CD4-positive, alpha-beta T cell treated with Interleukin-6 for 4 hours (primary cell): ENCODE measurements around the gene AKAP12.

Experiments used
- DNase-seq: peaks from one replicate; pipeline ENCODE4 v3.0.0-alpha.2; 2020; ENCODE audit warnings: mixed read lengths

AKAP12 gene

DNA sequence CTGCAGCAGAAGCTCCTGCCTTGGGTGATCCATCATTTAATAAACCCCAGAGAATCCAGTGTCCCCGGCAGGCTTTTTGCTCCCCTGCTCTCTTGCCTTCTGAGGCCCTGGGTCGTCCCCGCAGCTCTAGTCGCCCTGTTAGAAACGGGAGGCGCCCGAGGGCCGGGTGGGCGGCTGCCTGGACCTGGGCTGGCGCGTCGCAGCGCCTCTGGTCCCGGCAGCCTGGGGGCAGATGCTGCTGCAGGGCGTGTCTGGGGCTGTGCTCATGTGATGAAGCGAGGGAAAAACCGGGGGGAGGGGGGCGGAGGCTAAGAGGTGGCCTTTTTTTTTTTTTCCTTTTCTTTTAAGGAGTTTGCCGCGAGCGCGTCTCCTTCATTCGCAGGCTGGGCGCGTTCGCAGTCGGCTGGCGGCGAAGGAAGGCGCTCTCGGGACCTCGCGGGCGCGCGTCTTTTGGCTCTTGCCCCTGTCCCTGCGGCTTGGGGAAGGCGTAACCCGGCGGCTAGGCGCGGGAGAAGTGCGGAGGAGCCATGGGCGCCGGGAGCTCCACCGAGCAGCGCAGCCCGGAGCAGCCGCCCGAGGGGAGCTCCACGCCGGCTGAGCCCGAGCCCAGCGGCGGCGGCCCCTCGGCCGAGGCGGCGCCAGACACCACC is 394 bp downstream of the AKAP12 start:
- DNase-seq, result no peak

DNA sequence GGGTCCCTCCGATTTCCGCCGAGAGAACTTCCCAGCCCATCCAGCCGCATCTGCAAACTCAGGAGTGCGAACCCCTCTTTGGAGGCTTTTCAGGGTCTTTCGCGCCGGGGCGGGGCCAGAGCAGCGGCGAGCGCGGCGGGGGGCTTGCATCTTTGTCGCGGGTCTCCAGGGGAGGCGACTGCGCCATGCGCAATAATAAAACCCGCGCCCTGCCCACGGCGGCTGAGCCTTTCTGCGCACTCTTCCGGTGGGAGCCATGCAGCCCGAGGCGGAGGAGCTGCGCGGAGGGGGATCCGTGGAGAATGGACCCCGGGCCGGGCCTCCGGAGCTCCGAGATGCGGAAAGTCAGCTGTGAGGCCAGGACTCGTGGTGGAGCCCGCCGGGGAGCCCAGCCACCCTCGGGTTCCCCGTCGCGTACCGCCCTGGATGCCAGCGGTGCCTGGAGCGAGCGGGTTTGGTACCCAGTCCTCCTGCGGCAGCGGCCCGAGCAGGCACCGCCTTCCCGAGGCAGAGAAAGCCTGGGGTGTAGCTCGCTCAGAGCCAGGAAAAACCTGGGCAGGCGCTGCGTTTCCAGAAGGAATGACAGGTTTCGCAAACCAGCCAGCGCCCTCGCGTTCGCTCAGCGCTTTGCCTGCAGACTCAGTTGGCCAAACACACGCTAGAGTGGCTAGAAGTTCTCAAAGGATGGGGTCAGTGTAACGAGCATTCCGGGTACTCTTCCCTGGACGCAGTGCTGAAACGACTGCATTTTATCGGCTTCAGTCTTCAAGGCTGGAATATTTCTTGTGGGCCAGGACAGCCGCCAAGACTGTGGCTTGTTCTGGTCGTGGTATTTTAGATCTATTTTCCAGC is 1.2 kb downstream of the AKAP12 start:
- DNase-seq, result no peak

DNA sequence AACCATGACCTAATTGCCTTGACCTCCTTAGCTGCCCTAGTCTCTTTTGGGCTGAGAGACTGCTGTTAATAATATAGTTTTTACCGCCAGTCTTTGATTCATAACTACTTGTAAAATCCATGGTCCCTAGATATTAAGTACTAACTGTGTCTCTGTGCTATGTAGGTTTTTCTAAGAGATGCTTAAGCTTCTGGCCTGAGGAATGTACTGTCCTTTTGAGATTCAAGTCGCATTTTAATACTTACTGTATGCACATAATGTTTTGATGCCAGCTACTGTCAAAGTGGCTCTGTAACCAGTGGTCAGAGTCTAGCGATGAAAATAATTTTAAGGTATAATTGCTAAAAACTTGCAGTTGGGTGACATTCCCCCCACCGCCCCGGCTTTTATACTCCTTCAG is 2.1 kb downstream of the AKAP12 start:
- DNase-seq, result no peak

DNA sequence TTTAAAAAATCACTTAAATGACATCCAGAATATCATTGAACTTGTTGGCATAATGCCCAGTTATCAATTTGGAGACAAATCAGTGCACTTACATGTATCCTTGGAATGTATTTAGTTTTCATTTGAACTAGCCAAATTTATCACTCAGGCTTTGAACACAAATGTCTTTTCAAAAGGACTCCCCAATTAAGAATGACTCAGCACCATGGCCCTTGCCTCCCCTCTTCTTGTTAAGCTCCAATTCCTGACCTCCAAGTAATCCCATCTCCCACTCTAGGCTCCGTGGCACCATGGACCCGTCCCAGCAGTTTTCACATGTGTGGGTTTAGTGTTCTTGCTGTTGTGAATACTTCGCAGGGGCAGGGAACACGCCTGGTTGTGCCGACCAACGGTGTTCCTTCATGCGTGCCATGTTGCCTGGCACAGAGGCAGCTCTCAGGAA is 2.7 kb downstream of the AKAP12 start:
- no peak for DNase-seq

DNA sequence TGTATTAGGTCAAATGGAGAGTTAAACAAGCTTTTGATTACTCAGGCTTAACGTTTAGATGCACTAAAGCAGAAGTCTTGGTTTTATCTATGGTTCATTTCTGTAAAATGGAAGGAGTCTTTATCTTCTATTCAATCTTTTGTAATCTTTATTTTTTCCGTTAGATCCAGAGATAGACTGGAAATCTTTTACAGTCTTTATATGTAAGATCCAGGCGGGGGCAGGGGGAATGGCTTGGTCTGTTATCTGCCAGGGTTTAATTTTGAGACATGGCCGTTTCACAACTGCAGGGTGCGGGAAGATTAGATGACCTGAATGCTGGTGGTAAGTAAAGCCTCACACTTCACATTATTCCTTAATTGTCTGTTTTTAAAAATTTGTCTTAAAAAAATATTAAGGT is 3.7 kb downstream of the AKAP12 start:
- no peak for DNase-seq

DNA sequence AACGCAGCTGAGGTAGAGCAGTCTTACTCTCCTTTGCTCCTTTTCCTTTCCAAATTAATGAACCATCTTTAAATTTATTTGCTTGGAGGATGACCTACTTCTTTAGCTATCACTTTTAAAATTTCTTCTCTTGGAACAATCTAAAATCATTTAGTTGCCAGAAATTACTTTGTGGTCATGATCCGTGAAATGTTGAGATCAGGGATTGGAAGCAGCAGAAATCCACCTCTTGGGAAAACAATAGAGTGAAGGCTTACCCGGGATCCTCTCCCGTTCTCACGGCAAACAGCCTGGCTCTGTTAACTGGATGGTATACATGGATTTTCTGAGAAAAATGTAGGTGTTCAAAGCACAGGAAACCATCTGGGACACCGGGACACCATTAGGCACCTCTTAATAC is 7.7 kb downstream of the AKAP12 start:
- no peak for DNase-seq

DNA sequence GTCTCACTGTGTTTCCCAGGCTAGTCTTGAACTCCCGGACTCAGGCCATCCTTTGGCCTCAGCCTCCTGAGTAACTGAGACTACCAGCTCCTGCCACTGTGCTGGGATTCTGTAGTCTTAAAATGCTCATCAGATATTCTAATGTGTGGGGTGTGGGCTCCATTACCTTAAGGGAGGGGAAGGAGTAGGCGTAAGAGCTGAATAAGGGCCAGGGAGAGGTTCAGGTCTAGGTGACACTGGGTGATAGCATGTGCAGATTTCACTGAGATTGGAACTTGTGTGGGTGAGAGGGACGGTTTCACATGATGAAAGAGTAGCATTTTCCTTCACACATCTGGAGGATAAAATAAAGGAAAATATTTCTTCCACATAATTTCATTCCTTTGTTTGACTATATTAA is 8.5 kb downstream of the AKAP12 start:
- no peak for DNase-seq

DNA sequence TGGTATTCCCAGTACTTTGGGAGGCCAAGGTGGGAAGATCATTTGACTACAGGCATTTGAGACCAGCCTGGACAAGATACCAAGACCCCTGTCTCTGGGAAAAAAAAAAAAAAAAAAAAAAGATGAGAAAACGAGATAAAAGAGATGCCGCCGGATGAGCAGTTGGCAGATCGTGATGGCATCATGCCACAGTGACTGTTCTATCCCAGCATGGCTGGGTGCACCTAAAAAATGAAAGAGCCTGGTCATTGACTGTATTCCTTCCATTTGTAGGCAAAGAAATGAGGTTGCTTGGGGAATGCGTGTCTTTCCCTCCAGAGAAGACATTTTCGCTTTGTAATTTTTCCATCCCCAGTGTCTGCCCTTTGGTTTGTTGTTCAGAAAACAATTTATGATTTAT is 12.9 kb downstream of the AKAP12 start:
- no peak for DNase-seq

DNA sequence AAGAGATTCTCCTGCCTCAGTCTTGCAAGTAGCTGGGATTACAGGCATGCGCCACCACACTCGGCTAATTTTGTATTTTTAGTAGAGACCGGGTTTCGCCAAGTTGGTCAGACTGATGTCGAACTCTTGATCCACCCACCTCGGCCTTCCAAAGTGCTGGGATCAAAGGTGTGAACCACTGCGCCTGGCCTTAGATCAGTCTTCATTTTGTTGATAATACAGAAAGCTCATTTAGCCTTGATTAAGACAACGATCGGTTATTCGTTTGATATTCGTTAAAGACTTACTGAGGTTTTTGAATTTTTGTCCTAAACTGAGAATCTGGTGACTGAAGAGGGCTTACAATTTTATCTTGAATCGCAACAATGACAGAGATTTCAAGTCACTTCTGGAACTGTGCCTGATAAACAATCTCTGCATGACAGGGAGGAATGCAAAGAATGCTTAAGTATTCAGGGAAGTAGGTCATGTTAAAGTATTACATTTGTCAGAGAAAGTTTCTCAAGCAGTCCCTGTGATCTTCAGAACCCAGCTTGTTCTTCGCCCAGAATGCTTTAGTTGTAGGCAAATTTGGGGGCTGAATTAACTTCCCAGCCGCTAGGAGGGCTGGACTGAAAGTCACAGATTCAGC is 14.8 kb downstream of the AKAP12 start:
- DNase-seq, result no peak

DNA sequence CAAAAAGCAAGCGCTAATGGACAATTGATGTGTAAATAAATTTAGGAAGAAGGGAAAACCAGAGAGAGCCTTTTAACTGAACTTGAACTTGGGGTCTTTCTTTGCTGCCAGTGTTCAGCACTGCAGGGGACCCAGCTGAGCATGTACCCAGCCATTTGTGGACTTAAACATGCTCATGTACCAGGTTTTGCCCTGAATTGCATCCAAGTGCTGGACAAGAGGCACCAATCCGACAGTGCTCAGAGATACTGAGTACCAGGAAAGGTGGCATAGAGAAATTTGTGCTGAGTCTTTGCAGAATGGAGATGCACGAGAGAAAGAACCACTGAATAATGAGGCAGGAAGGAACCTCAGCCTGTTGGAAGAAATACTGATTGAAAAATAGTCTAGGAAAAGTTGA is 16.0 kb downstream of the AKAP12 start:
- no peak for DNase-seq

DNA sequence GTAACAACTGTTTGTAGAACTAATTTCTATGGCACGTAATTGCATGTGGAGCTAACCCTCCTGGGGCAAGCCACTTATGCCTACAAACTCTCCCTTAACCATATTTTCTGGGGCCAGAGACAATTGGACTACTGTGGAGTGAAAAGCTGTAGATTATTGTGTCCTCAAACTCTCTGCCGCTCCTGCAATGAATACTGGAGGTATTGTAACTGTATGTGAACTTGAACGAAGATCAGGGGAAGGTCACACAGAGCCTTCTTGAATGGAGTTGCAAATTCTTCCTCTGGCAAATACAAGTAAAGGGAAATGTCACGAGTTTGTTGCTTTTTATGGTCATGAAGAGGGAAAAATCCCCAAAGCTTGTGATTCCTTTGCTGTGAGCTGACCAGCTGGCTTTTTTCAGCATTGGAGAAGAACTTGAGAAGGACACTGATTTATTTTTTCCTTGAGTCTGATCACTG is 18.2 kb downstream of the AKAP12 start:
- no peak for DNase-seq

DNA sequence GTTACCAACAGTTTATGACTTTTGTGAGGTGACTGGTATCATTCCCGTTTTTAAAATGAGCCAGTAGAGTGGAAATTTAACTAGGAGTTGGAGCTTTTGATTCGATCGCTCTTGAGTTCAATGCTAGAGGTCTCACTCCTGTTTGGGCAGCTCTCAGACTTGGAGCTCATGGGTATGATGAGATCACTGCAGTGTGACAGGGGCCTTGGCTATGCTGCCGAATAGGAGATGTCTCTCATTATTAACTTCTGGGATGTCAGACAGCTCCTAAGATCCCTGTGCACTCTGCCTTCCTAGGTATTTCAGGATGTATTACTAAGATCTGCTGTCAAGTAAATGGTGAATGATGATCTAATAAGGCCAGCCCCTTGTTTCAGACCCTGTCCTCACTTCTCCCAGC is 20.4 kb downstream of the AKAP12 start:
- DNase-seq, result no peak

DNA sequence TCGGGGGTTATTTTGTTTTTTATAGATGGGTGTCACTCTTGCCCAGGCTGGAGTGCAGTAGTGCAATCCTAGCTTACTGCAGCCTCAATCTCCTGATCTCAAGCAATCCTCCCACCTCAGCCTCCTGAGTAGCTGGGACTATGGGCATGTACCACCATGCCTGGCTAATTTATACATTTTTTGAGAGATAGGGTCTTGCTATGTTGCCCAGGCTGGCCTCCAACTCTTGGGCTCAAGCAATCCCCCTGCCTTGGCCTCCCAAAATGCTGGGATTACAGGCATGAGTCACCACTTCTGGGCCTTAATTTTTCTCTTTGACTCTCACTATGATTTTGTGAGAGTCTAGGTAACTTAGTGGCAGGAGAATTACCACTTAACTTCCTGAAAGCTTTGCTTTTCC is 23.3 kb downstream of the AKAP12 start:
- DNase-seq, result no peak

DNA sequence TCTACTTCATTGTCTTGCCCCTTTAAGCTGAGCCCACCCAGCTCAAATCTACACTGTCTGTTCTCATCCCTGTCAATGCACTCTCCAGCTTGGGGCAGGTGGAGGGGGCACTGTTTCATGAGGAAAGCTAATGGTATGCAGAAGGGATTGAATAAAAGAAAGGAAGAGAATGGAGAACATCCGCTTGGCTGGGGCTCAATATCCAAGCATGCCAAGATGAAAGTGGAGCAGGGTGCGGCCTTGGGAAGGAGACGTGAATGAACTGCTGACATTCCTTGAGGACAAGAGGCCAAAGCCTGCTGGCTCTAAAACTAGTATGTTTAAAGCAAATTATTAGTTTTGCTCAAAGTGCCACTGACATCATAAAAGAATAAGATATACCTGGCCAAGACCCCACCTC is 24.2 kb downstream of the AKAP12 start:
- DNase-seq, result no peak

DNA sequence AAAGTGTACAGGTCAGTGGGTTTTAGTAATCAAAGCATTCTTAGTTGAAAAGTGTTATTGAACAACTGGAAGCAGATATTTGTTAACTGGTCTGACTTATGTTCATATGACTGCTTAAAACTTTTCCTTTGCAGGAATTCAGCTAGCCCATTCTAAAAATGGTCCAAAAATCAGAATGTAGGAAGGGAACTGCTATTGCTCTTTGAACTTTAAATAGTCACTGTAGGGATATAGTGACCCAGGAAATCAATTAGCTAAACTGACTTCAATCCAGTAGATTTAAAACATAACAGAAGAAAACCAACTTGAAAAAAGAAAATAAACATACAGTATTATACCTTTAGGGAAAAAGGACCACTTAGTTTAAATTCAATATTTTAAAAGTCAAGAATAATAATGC is 25.5 kb downstream of the AKAP12 start:
- no peak for DNase-seq

DNA sequence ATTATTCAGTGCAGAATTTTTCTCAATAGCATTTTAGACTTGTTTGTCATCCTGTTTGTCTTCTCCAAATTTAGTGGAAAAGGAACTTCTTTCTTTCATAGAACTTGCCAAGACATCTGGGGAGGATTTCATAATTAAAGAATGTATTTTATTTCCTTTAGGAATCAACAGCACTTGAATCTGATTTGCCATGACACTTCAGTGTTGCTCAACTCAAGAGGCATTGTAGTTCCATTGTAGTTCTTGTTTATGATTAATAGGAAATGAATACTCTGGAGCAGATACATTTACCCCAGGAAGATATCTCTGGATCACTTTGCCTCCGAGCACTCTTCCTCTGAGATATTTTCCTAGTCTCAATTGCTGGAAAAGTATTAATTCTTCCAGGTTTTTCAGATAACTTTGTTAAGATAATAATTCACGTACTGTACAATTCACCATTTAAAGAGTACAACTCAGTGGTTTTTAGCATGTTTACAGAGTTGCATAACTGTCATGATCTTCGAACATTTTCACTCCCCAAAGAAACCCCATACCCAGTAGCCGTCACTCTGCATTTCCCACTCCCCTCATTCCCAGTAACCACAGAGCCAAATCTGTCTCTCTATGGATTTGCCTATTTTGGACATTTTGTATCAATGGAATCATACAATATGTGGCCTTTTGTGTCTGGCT is 29.7 kb downstream of the AKAP12 start:
- no peak for DNase-seq

DNA sequence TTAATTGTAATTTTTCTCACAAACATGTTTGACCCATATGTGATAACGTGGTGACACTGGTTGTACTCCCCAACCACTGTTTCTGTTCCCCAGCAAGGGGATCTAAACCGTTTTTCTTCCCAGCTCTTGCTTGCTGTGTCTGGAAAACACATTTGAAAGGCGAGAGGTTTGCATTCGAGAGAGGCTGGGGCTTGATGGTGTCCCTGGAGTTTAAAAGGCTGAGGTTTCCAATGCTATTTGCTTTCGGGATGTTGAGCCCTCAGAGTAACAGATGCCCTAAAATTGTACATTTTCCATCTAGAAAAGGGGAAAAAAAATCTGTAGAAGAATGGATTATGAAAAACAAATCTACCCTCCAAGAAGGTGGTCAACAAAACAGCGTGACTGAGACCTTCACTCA is 35.4 kb downstream of the AKAP12 start:
- no peak for DNase-seq

DNA sequence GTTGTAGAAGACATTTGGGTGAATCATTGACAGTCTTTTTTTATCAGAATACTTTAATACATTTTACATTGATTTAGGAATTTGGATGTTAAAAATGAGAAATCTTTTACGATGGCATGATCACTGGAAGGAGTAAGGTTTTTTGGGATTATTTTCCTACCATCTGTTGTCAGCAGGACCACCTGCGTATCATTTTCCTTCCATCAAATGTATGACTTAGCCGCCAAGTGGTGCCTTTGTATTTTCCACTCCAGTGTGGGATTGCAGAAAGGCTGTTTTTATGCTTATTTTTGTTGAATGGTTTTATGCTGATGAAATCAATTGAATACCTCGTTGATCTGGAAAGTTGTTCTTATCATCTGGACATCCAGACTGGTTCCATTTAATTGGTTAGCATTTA is 35.8 kb downstream of the AKAP12 start:
- no peak for DNase-seq

DNA sequence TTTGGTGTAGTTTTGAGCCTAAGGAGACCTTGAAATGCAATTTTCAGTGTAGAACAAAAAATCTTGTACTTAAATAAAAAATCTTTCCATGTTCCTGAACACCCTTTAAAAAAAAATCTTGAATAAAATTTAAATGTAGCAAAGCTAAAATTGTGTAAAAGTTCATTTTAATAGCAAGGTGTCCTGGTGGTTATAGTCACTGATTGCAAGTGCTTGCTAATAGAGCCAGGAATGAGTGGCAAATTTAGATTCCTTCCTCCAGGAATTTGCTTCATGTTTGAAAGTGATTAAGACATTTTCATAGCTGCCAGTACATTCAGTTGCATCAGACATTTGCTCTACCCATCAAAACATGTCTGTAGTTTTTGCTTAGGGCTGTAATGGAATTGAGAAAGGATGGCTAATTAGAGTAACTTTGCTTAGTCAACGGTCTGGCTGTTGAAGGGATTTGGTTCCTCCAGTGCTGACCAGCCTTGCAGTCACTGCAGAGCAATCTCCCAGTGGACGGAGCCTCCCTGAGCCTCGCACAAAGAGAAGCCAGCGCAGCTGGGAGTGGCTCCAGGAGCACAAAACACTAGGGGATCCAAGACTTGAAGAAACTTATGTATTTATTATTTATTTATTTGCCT is 36.5 kb downstream of the AKAP12 start:
- DNase-seq, result no peak

DNA sequence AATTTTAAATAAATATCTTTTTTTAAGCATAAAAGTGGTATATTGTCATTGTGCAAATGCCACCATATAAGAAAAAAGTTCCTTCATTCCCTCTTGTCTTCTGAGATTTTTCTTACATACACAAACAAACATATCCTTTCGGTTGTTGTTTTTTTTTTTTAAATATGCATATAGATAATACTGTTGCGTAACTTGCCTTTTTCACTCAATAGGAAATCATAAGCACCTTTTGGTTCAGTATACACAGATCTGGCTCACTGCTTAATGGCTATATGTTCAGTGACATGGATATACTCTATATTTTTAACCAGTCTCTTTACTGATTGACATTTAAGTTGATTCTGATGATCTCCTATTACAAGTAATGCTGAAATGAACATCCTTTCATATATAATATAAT is 40.1 kb downstream of the AKAP12 start:
- no peak for DNase-seq

DNA sequence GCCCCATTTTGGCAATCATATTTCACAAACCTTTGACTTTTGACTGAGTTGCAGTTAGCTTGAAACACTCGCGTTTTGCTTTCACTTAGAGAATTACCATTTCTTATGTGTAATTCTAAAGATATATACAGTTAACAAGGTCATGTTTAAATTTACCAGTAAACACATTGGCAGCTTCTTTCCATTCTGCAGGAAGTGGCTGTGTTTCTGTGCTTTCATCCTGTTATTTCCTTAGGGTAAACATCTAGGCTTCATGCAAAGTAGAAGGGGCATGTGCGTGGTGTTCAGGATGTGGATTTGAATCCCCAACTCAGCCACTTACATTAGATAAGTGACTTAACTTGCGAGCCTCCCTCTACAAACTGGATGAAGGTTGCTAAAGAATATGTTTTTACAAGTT is 41.1 kb downstream of the AKAP12 start:
- no peak for DNase-seq

DNA sequence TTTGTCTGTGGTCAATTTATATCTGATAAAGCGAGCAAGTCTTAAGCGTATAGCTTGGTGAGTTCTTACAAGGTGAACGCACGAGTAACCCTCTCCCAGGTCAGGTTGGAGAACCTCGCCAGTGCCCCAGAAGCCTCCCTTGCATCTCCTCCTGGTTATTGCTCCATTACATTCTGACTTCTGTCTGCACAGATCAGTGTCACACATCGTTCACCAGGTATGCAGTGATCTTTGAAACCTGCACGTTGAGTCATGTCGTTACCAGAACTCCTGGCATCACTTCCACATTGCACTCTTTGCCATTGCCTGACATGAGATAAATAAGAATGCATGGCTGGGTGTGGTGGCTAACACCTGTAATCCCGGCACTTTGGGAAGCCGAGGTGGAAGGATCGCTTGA is 44.2 kb downstream of the AKAP12 start:
- no peak for DNase-seq

DNA sequence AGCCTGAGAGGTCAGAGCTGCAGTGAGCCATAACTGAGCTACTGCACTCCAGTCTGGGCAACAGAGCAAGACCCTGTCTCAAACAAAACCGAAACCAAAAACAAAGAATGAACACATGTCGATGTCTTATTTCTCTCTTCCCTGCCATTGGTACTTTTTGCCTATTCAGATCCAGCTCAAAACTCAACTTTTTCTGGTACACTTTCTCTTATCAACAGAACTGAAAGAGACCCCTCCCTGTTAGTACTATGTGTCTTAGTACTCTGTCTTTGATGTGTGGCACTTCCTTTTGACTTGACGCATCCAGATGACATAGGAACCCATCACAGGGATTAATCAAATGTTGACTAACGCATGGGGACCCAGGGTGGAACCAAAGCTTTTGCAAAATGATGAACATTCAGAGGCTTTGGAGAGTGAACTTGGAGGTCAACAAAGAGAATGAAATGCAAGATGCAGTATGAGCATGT is 44.8 kb downstream of the AKAP12 start:
- no peak for DNase-seq
